ENCODE data around the gene ENPP1. TPM values are rescaled to one million over a fixed set of nuclear protein-coding genes. Genes with fewer than 3 reads are reported as not detected.

Gene ENPP1
- total RNA-seq, 2 donors from 2014 or later: 17.8 to 18.9 TPM

- 94% methylated on average over 2 of the region's 2 CpGs for WGBS
- H3K36me3 ChIP-seq: no peaks in the 10 kb centered on the region
- no peak overlapping the region for H3K27ac ChIP-seq
- no peaks in the 10 kb centered on the region for H3K4me1 ChIP-seq (replicated peaks)
- no peak for TF ChIP-seq POLR2A (IDR thresholded peaks at IDR 0.05)
- TF ChIP-seq CTCF (IDR thresholded peaks at IDR 0.05): no peak
- no peak for TF ChIP-seq POLR2AphosphoS5 (IDR thresholded peaks at IDR 0.05)
- DNase-seq (ENCODE audit: low spot score): no peak
- no peaks in the 10 kb centered on the region for H3K27me3 ChIP-seq (replicated peaks; ENCODE audit: insufficient read depth)
- intact Hi-C loops (cut with DNase I): no loop called here
- no peaks in the 10 kb centered on the region for H3K9me3 ChIP-seq
- H3K4me3 ChIP-seq: no peak overlapping the region
Observed at GRCh38 chr6:131762984-131763383, 44.8 kb upstream of the ENPP1 start.

- intact Hi-C loops (cut with DNase I): no loop called here
- TF ChIP-seq POLR2A (IDR thresholded peaks at IDR 0.05) (no peak), CTCF (IDR thresholded peaks at IDR 0.05) (no peak), POLR2AphosphoS5 (IDR thresholded peaks at IDR 0.05) (no peak)
- WGBS: 97% methylated on average over 1 of the region's 1 CpG
- Histone ChIP-seq H3K27me3 (replicated peaks; ENCODE audit: insufficient read depth) (no peaks in the 10 kb centered on the region), H3K4me3 (no peak overlapping the region), H3K9me3 (no peaks in the 10 kb centered on the region), H3K27ac (no peak overlapping the region), H3K4me1 (replicated peaks) (no peaks in the 10 kb centered on the region), H3K36me3 (no peaks in the 10 kb centered on the region)
- no peak for DNase-seq (ENCODE audit: low spot score)
Observed at GRCh38 chr6:131763749-131764148, 44.1 kb upstream of the ENPP1 start.

- 83% methylated on average over 4 of the region's 4 CpGs for WGBS
Observed at GRCh38 chr6:131764350-131764749, 43.5 kb upstream of the ENPP1 start.

GRCh38 chr6:131765081-131765803 is 42.6 kb upstream of the ENPP1 start:
- TF ChIP-seq CTCF (IDR thresholded peaks at IDR 0.05): no peak
- no peak for TF ChIP-seq POLR2AphosphoS5 (IDR thresholded peaks at IDR 0.05)
- no peak for TF ChIP-seq POLR2A (IDR thresholded peaks at IDR 0.05)
- H3K27me3 ChIP-seq (replicated peaks; ENCODE audit: insufficient read depth): no peaks in the 10 kb centered on the region
- intact Hi-C loops (cut with DNase I): no loop called here
- H3K9me3 ChIP-seq: no peaks in the 10 kb centered on the region
- WGBS: 80% methylated on average over 9 of the region's 9 CpGs
- no peaks in the 10 kb centered on the region for H3K36me3 ChIP-seq
- DNase-seq (ENCODE audit: low spot score): no peak
- H3K4me3 ChIP-seq: no peak overlapping the region
- H3K4me1 ChIP-seq (replicated peaks): no peaks in the 10 kb centered on the region
- H3K27ac ChIP-seq: no peak overlapping the region

More at GRCh38 chr6:131764350-131764749, 43.5 kb upstream of the ENPP1 start:
- intact Hi-C loops (cut with DNase I): no loop called here
- Histone ChIP-seq H3K27ac (no peak overlapping the region), H3K9me3 (no peaks in the 10 kb centered on the region), H3K4me1 (replicated peaks) (no peaks in the 10 kb centered on the region), H3K36me3 (no peaks in the 10 kb centered on the region), H3K4me3 (no peak overlapping the region), H3K27me3 (replicated peaks; ENCODE audit: insufficient read depth) (no peaks in the 10 kb centered on the region)
- no peak for DNase-seq (ENCODE audit: low spot score)
- TF ChIP-seq POLR2A (IDR thresholded peaks at IDR 0.05) (no peak), POLR2AphosphoS5 (IDR thresholded peaks at IDR 0.05) (no peak), CTCF (IDR thresholded peaks at IDR 0.05) (no peak)

- 78% methylated on average over 4 of the region's 4 CpGs for WGBS
- intact Hi-C loops (cut with DNase I): no loop called here
- Histone ChIP-seq H3K4me1 (replicated peaks) (no peaks in the 10 kb centered on the region), H3K27ac (no peak overlapping the region), H3K9me3 (no peaks in the 10 kb centered on the region), H3K27me3 (replicated peaks; ENCODE audit: insufficient read depth) (no peaks in the 10 kb centered on the region), H3K36me3 (no peaks in the 10 kb centered on the region), H3K4me3 (no peak overlapping the region)
- no peak for DNase-seq (ENCODE audit: low spot score)
- TF ChIP-seq POLR2A (IDR thresholded peaks at IDR 0.05): no peak
- TF ChIP-seq CTCF (IDR thresholded peaks at IDR 0.05): no peak
- no peak for TF ChIP-seq POLR2AphosphoS5 (IDR thresholded peaks at IDR 0.05)
Observed at GRCh38 chr6:131765804-131766135, 42.0 kb upstream of the ENPP1 start.
